ENCODE measurements around the gene CACNG7.

CACNG7 gene

GRCh38 chr19:53908935-53909415, at the start of gene CACNG7:
TSS of gene CACNG7 (plus strand) at chr19:53909278. CDS start at chr19:53912832, 3,554 bp downstream.
- no peak for TF ChIP-seq CTCF (IDR thresholded peaks at IDR 0.05; ENCODE audit: borderline replicate concordance, insufficient read depth, low read depth, low read length)
- no peak within 1 kb of the TSS for H3K4me3 ChIP-seq (ENCODE audit: low read depth, low read length)

DNA sequence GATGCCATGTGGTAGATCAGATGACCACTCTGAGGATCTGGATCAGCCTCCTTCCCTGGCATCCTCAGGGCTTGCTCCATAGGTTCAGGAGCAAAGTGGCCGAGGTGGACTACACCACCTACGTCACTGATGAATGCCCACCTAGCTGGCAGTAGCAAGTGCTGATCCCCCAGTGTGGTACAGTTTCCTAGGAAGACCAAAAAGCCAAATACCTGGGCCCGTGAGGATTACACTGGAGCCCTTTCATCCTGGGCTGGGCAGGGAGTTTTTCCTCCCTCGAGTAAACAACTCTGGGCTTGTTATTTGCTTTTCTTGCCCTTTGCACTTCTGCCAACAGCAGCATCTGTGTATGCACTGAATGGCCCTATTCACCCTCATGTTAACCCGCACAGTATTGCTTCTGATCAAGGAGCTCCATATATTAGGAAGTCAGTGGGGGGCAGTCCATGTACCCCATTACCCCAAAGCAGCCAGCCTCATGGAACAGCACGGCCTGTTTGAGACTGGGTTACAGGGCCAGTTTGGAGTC, 44.7 kb upstream of the CACNG7 start:
- no peak overlapping the region for H3K4me3 ChIP-seq (ENCODE audit: low read depth, low read length)
- TF ChIP-seq CTCF (IDR thresholded peaks at IDR 0.05; ENCODE audit: borderline replicate concordance, insufficient read depth, low read depth, low read length), result no peak

DNA sequence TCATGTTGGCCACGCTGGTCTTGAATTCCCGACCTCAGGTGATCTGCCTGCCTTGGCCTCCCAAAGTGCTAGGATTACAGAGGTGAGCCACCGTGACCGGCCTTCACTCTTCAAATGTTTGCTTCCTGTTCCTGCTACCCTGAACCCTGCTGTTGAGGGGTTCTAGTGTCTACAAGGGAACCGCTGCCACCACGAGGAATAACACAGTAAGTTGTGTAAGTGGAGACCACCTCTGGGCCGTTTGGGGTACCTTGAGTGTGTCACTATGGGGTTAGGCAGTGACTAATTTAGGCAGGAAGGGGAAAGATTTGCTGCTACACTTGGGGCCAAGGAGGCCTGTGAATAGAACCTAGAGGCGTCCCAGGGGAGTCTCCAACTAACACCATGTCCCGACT, 43.6 kb upstream of the CACNG7 start:
- no peak overlapping the region for H3K4me3 ChIP-seq (ENCODE audit: low read depth, low read length)
- TF ChIP-seq CTCF (IDR thresholded peaks at IDR 0.05; ENCODE audit: borderline replicate concordance, insufficient read depth, low read depth, low read length), result no peak

DNA sequence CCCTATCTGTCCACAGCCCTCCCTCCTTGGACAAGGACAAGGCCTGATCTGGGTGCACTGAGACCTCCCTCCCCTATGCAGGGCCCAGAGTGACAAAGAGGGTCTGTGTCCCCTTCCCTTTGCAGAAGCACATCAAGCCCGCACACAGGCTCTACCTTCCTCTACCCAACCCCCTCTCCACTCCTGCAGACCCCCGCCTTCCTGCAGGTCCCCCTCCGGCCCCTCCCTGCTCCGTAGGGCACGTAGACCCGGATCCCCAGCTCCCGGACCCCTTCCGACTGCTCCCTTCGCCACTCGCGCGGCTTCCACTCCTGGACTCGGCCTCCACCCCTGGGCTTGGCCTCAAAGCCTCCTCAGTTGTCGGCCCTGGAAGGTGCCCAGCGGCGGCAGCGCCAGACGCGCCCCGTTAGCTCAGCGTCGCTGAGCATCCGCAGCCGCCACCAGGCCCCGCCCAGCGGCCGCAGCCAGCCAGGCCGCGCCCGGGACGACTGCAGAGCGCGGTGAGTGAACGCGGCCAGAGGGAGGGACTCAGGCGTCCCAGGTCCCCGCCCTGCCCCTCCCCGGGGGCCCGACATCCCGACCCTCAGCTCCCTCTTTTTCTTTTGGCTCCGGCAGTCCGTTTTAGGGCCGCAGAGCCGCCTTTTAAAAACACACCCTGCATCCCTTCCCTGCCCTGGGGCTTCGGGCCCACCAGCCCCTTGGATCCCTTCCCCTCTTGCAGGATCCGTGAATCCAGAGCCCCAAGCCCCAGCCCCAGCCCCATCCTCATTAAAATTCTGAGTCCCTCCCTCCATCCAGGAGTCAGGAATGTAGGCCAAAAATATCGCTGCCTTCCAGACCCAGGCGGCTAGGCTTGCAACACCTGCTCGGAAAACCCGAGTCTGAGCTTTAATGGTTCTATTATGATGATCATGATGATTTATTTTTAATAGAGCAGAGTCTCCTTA, 42.9 kb upstream of the CACNG7 start:
- H3K4me3 ChIP-seq (ENCODE audit: low read depth, low read length), result no peak overlapping the region
- TF ChIP-seq CTCF (IDR thresholded peaks at IDR 0.05; ENCODE audit: borderline replicate concordance, insufficient read depth, low read depth, low read length), result no peak

DNA sequence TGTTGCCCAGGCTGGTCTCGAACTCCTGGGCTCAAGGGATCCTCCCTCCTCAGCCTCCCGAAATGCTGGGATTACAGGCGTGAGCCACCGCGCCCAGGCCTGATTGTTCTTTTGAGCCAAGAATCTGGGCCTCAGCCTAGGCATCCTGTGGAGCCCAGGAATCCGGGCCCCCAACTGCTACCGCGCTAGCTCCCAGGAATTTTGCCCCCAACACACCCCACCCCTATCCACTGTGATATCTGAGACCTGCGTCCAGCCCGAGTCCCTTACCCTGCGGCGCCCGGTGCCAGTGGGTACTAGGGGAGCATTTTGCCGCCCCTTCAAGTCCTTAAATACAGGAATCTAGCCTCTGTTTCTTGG, 42.2 kb upstream of the CACNG7 start:
- H3K4me3 ChIP-seq (ENCODE audit: low read depth, low read length), result no peak overlapping the region
- no peak for TF ChIP-seq CTCF (IDR thresholded peaks at IDR 0.05; ENCODE audit: borderline replicate concordance, insufficient read depth, low read depth, low read length)

GRCh38 chr19:53867225-53868090, 41.6 kb upstream of the CACNG7 start, which contains the start of gene MYADM:
TSS of gene MYADM (plus strand) at chr19:53867883. CDS start at chr19:53873530, 5,647 bp downstream.
- TF ChIP-seq CTCF (IDR thresholded peaks at IDR 0.05; ENCODE audit: borderline replicate concordance, insufficient read depth, low read depth, low read length), result no peak
- H3K4me3 ChIP-seq (ENCODE audit: low read depth, low read length), result peak within 1 kb of the TSS; percentile 51

Measured in GM12875 (cell line).